Measurements from ENCODE around the gene ATOH8. TPM values are rescaled to one million over a fixed set of nuclear protein-coding genes. Genes with fewer than 3 reads are reported as not detected.

Gene ATOH8
- total and polyA plus RNA-seq, 5 donors, result 35.7 to 57.8 (median 52.6) TPM

DNA sequence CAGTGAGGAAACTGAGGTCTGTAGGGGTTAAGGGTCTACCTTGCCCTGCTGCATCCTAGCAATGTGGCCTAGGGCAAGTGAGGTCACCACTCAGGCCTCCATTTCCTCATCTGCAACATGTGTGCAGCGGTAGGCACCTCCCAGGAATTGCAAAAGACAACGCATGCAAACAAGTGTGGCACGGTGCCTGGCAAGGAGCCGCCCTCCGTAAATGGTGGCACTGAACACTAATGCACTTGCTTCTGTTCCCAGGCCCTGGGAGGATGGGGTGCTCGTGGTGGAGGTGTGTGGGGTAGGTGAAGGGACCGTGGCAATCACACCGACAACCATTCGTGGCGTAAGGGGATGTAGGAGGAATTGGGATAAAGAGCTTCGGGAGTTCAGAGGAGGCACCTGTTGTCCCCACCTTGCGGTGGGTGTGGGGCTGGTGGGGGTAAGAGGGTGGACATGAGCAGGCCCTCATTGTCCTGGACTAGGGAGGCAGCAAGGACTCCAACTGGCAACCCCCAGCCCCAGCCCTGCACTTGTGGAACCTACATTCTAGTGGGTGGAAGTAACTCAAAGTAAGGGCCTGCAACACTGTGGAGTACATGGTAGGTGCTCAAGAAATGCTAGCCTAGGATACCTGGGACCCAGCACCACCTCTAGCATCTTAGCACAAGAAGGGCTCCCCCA is 26.0 kb downstream of the ATOH8 start:
- H3K9me3 ChIP-seq (ENCODE audit: control insufficient read depth, low read length), result no peaks in the 10 kb centered on the region
- ATAC-seq, result no peak
- intact Hi-C loops (cut with DNase I), result no loop called here
- no peak overlapping the region for H3K27ac ChIP-seq (ENCODE audit: low read length)
- no peaks in the 10 kb centered on the region for H3K27me3 ChIP-seq (ENCODE audit: control insufficient read depth, insufficient read depth)
- no peak overlapping the region for H3K4me3 ChIP-seq (ENCODE audit: low read length)
- WGBS, result 83% methylated on average over 12 of the region's 12 CpGs
- peak in 2 of 3 donors; percentile 62 to 63 for DNase-seq
- peaks cover 37% of the 10 kb centered on the region for H3K4me1 ChIP-seq (ENCODE audit: control insufficient read depth, insufficient read depth, low read length)

DNA sequence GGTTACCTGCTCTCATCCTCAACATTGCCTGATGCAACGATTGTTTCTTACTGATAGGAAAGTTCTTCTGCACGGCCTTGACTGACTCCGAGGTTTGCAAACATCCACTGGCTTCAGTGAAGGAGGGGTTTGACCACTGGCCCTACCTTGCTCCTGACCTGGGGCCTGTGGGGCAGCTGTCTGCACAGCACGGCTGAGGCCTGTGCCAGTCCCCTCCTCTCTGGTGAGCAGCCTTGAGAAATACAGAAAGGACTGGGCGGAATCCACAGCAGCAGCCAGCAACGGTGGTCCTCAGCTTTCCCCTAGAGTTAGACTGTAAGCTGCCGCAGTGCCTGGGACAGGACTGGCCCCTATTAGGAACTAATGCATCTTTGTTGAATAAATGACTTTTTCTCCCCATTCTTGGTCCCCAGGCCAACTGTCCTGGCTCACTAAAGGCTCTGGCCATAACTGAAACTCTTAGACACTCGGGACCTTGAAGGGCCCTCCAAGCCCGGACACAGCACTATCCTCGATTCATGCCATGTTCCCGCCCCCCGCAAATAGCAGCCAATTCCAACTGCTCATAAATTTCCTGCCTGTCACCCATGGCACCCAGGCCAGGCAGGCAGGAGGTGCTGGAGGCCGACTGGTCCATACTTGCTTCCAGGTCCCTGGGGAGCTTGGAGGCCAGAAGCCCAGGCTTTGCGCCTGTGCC is 26.7 kb downstream of the ATOH8 start:
- H3K9me3 ChIP-seq (ENCODE audit: control insufficient read depth, low read length), result no peaks in the 10 kb centered on the region
- DNase-seq (peak in 2 of 3 donors; percentile 86), ATAC-seq (peak in 1 of 2 donors; percentile 28)
- no peak overlapping the region for H3K4me3 ChIP-seq (ENCODE audit: low read length)
- intact Hi-C loops (cut with DNase I), result no loop called here
- H3K27ac ChIP-seq (ENCODE audit: low read length), result peak overlapping the region; percentile 47
- 61% methylated on average over 14 of the region's 14 CpGs for WGBS
- peaks cover 36% of the 10 kb centered on the region for H3K4me1 ChIP-seq (ENCODE audit: control insufficient read depth, insufficient read depth, low read length)
- no peaks in the 10 kb centered on the region for H3K27me3 ChIP-seq (ENCODE audit: control insufficient read depth, insufficient read depth)

DNA sequence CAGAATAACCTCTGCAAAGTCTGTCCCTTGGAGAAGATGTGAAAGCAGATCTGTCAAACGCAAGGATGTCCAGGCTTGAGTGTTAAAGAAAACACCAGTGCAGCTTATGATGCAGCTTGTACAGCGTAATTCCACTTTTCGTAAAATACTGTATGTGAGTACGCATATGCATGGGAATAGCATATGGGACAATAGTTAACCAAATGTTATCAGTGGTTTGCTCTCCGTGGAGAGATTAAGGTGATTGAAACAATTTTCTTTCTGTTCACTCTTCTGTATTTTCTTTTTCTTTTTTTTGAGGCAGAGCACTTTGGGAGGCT is 27.2 kb downstream of the ATOH8 start:
- Histone ChIP-seq H3K4me3 (ENCODE audit: low read length) (no peak overlapping the region), H3K27me3 (ENCODE audit: control insufficient read depth, insufficient read depth) (no peaks in the 10 kb centered on the region), H3K9me3 (ENCODE audit: control insufficient read depth, low read length) (no peaks in the 10 kb centered on the region), H3K4me1 (ENCODE audit: control insufficient read depth, insufficient read depth, low read length) (peaks cover 37% of the 10 kb centered on the region), H3K27ac (ENCODE audit: low read length) (peak overlapping the region; percentile 47)
- intact Hi-C loops (cut with DNase I), result no loop called here
- WGBS, result 59% methylated on average over 5 of the region's 5 CpGs
- DNase-seq (no peak), ATAC-seq (no peak)

DNA sequence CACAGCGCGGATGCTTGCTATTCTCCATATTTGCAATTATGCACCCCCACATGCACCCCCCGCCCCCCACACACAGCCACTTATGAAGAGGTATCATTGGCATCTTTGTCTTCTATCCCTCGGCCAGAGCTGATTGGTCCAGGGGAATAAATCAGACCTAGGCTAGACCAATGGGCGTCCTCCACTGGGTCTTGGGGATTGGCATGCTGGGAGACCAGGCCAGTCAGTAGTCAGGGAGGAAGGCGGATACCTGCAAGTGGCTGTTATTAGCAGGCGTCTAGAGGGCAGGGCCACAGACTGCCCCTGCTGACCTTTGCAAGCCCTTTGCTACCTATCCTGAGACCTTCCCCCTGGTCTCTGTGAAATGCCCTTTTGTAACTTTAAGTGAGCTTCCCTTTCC is 30.0 kb downstream of the ATOH8 start:
- 93% methylated on average over 7 of the region's 7 CpGs for WGBS
- DNase-seq, result no peak
- peaks cover 21% of the 10 kb centered on the region for H3K4me1 ChIP-seq (ENCODE audit: control insufficient read depth, insufficient read depth, low read length)

DNA sequence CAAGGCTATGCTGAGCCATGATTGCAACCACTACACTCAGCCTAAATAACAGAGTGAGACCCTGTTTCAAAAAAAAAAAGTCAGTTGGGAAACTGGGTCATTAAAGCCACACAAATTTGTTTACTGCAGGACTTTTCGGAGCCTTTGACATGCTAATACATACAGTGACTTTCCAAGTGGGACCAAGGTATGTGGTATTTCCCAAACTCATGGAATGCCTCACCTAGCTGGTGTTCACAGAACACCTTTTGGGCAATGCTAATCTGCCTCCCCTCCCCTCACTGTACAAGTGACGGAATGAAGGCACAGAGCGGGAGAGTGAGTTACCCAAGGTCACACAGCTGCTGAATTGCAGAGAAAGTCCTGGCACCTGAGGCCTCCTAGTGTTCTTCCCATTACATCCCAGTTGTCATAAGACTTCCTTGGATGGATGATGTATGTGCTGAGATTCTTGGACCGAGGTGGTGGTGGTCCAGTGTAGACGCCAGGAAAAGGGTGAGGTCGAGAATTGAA is 30.7 kb downstream of the ATOH8 start:
- no peak overlapping the region for H3K4me3 ChIP-seq (ENCODE audit: low read length)
- ATAC-seq, result no peak
- peak overlapping the region; percentile 87 for H3K27ac ChIP-seq (ENCODE audit: low read length)
- H3K27me3 ChIP-seq (ENCODE audit: control insufficient read depth, insufficient read depth), result no peaks in the 10 kb centered on the region
- 85% methylated on average over 6 of the region's 6 CpGs for WGBS
- intact Hi-C loops (cut with DNase I), result no loop called here
- peaks cover 16% of the 10 kb centered on the region for H3K4me1 ChIP-seq (ENCODE audit: control insufficient read depth, insufficient read depth, low read length)
- no peak for DNase-seq
- H3K9me3 ChIP-seq (ENCODE audit: control insufficient read depth, low read length), result no peaks in the 10 kb centered on the region

More for the DNA sequence above, 30.0 kb downstream of the ATOH8 start:
- Histone ChIP-seq H3K4me3 (ENCODE audit: low read length) (no peak overlapping the region), H3K9me3 (ENCODE audit: control insufficient read depth, low read length) (no peaks in the 10 kb centered on the region), H3K27ac (ENCODE audit: low read length) (no peak overlapping the region), H3K27me3 (ENCODE audit: control insufficient read depth, insufficient read depth) (no peaks in the 10 kb centered on the region)
- ATAC-seq, result no peak
- intact Hi-C loops (cut with DNase I), result no loop called here

DNA sequence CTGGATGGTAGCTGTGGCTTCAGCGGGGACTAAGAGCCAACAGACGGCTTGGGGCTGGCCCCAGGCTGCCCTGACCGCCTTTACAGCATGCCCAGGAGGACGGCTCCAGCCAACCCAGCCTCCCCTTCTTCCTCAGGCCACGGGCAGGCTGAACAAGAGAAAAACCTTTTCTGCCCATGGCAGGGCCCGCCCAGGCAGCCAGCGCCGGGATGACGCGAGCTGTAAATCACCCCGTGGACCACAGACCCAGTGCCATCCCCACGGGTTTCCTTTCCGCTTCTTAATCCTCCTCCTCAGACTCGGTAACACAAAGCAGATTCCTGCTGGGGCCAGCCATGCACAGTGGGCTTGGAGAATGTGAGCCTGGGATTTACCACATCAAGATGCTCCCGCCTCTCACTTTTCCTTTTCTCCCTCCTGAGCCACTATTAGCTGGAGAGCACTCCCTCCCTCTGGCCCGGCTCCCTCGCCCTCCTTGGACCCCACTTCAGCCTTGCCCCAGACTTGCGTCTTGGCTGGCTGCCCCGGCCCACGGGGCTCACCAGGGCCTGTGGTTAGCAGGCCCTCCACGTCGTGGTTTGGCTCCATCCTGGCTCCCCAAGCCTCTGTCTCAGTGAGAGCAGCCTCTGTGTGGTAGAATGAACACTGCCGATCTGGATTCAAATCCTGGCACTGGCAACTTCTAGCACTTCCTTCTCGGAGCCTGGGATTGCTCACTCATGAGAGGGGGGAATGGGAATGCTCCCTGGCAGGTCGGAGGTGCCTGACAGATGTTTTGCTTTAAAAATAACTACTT is 31.4 kb downstream of the ATOH8 start:
- Histone ChIP-seq H3K27ac (ENCODE audit: low read length) (peak overlapping the region; percentile 87), H3K4me3 (ENCODE audit: low read length) (no peak overlapping the region), H3K9me3 (ENCODE audit: control insufficient read depth, low read length) (no peaks in the 10 kb centered on the region), H3K27me3 (ENCODE audit: control insufficient read depth, insufficient read depth) (no peaks in the 10 kb centered on the region), H3K4me1 (ENCODE audit: control insufficient read depth, insufficient read depth, low read length) (peaks cover 14% of the 10 kb centered on the region)
- 54% methylated on average over 25 of the region's 25 CpGs for WGBS
- intact Hi-C loops (cut with DNase I), result no loop called here
- peak; percentile 73 to 92 (median 91) for DNase-seq
- ATAC-seq, result peak; percentile 50 to 68

DNA sequence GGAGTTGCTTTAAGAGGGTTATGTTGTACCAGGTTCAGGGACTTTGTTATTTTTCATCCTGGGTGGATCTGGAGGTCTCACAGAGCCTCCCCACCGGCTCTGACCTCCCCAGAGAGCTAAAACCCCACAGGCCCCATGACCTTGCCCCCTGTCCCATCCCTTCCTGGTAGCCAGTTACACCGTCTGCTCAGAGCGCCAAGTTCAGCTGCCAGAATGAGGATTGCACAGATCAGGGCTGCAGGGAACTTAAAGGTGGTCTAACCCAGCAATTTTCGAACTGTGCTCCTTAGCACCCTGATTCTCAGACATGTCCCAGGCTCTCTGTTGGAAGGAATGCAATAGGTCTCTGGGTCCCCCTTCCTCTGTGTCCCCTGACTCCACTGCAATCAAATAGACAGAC is 32.1 kb downstream of the ATOH8 start:
- no peaks in the 10 kb centered on the region for H3K27me3 ChIP-seq (ENCODE audit: control insufficient read depth, insufficient read depth)
- DNase-seq (no peak), ATAC-seq (peak; percentile 1 to 7)
- H3K9me3 ChIP-seq (ENCODE audit: control insufficient read depth, low read length), result no peaks in the 10 kb centered on the region
- 51% methylated on average over 4 of the region's 4 CpGs for WGBS
- peak overlapping the region; percentile 87 for H3K27ac ChIP-seq (ENCODE audit: low read length)
- H3K4me1 ChIP-seq (ENCODE audit: control insufficient read depth, insufficient read depth, low read length), result peaks cover 10% of the 10 kb centered on the region
- intact Hi-C loops (cut with DNase I), result no loop called here
- H3K4me3 ChIP-seq (ENCODE audit: low read length), result no peak overlapping the region

DNA sequence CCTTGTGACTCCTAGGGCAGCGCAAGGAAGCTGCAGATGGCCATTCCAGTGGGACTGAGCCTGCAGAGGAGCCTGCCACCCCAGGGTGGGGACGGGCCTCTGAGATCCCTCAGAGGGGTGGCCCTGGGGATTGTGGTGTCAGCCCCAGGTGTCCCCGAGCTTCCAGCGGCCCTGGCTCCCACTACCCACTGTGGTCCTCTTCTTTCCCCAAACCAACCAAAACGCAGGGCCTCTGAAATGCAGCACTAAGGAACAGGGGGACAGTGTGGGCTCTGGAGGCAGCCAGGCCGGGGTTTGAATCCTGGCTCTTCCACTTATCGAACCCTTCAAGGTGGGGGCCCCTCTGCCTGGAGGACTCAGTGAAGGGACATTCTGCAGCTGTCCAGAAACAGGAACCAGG is 32.7 kb downstream of the ATOH8 start:
- Histone ChIP-seq H3K4me3 (ENCODE audit: low read length) (no peak overlapping the region), H3K27ac (ENCODE audit: low read length) (peak overlapping the region; percentile 87), H3K27me3 (ENCODE audit: control insufficient read depth, insufficient read depth) (no peaks in the 10 kb centered on the region), H3K4me1 (ENCODE audit: control insufficient read depth, insufficient read depth, low read length) (peaks cover 12% of the 10 kb centered on the region), H3K9me3 (ENCODE audit: control insufficient read depth, low read length) (no peaks in the 10 kb centered on the region)
- 89% methylated on average over 7 of the region's 7 CpGs for WGBS
- ATAC-seq (no peak), DNase-seq (no peak)
- intact Hi-C loops (cut with DNase I), result no loop called here

DNA sequence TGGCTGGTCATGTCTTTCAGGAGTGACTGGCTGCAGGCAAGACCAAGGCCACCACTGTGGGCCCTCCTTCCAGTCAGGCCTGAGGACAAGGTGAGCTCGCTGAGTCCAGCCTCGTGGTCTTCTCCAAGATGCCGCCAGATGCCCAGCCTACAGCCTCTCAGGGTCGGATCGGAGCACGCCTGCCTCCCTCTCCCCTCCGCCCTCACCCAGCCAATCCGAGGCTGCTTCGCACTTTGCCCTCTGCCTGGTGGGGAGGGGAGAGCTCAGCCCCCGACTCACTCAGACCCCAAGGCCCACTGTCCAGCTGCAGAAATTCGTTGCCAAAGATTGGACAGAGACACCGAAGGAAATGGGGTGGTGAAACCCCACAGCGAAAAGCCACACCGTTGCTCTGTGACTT is 33.1 kb downstream of the ATOH8 start:
- DNase-seq (no peak), ATAC-seq (no peak)
- intact Hi-C loops (cut with DNase I), result no loop called here
- peaks cover 16% of the 10 kb centered on the region for H3K4me1 ChIP-seq (ENCODE audit: control insufficient read depth, insufficient read depth, low read length)
- H3K27me3 ChIP-seq (ENCODE audit: control insufficient read depth, insufficient read depth), result no peaks in the 10 kb centered on the region
- H3K27ac ChIP-seq (ENCODE audit: low read length), result no peak overlapping the region
- H3K9me3 ChIP-seq (ENCODE audit: control insufficient read depth, low read length), result no peaks in the 10 kb centered on the region
- WGBS, result 90% methylated on average over 14 of the region's 14 CpGs
- H3K4me3 ChIP-seq (ENCODE audit: low read length), result no peak overlapping the region

DNA sequence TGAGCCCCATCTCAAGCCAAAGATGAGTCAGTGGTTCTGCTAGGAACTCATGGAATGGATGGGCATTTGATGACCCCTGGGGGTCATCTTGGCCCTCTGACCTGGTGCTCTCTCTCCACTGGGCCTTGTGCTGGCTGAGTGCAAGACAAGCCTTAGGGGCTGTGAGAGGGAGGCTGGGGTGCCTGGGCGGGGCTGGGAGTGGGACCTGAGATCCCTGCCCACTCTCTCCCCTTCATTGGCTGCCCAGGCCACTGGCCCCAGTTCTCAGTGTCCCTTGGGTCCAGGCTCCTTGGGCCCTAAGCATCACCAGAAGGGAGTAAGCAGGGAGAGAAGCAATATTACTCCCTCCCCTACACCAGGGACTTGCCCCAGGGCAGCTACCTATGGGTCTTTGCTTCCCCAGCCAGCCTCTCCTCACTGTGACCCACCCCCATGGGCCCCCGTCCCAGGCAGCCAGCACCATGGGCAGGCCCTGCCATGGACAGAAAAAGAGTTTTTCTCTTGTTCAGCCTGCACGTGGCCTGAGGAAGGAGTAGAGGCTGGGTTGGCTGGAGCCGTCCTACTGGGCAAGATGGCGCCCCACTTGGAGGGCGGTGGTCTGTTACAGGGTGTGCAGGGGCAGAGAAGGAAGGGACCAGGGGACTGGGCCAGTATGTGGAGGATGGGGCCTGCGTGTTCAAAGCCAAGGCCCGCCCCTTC is 33.6 kb downstream of the ATOH8 start:
- Histone ChIP-seq H3K9me3 (ENCODE audit: control insufficient read depth, low read length) (no peaks in the 10 kb centered on the region), H3K4me1 (ENCODE audit: control insufficient read depth, insufficient read depth, low read length) (peaks cover 20% of the 10 kb centered on the region), H3K4me3 (ENCODE audit: low read length) (no peak overlapping the region), H3K27me3 (ENCODE audit: control insufficient read depth, insufficient read depth) (no peaks in the 10 kb centered on the region), H3K27ac (ENCODE audit: low read length) (no peak overlapping the region)
- DNase-seq (no peak), ATAC-seq (no peak)
- intact Hi-C loops (cut with DNase I), result no loop called here
- WGBS, result 95% methylated on average over 8 of the region's 8 CpGs
